Gastroesophageal sphincter (tissue), 4 donors: ENCODE measurements around the gene EPB41L4B. TPM values are rescaled to one million over a fixed set of nuclear protein-coding genes. Genes with fewer than 3 reads are reported as not detected.

Experiments
- ATAC-seq: fragments of 150-250 bp; one replicate; pipeline ENCODE4 v1.9.1; 2016; ENCODE audit warnings: mild to moderate bottlenecking, moderate library complexity
- H3K27ac ChIP-seq, 4 donors: fragments of 200-600 bp; sonication (generic) in 3 of 4; 1 replicate in 3 of 4; 2 replicates in 1 of 4; pipeline ENCODE4 v1.5.1; 2016 to 2019
- H3K27me3 ChIP-seq: fragments of 200-600 bp; sonication (generic); one replicate; pipeline ENCODE4 v1.5.1; 2019
- H3K36me3 ChIP-seq, 2 donors: fragments of 200-600 bp; sonication (generic); one replicate each; pipeline ENCODE4 v1.5.1; 2019; ENCODE audit warnings: control low read depth in 1 of 2
- H3K4me1 ChIP-seq, 3 donors: fragments of 200-600 bp; sonication (generic); 1 replicate in 2 of 3; 2 replicates in 1 of 3; pipeline ENCODE4 v1.5.1; 2016 to 2019; ENCODE audit warnings: control low read depth in 2 of 3
- H3K4me3 ChIP-seq, 2 donors: fragments of 200-600 bp; sonication (generic); one replicate each; pipeline ENCODE4 v1.5.1; 2019; ENCODE audit warnings: mild to moderate bottlenecking in 1 of 2, moderate library complexity in 1 of 2
- H3K9me3 ChIP-seq, 3 donors: fragments of 200-600 bp; sonication (generic); one replicate each; pipeline ENCODE4 v1.5.1; 2017 to 2019; ENCODE audit warnings: control low read depth in 2 of 3
- EP300 ChIP-seq: sonication (generic); formaldehyde crosslinking; IDR thresholded peaks from one replicate; pipeline ENCODE4 v1.6.1; 2017; ENCODE audit warnings: antibody characterized with exemption, mild to moderate bottlenecking
- POLR2A ChIP-seq, 2 donors: fragments of 450-650 bp; IDR thresholded peaks; one replicate each; pipeline ENCODE4 v1.6.1; 2017; ENCODE audit warnings: antibody characterized with exemption in 2 of 2, mild to moderate bottlenecking in 2 of 2, moderate library complexity in 1 of 2
- POLR2AphosphoS5 ChIP-seq: sonication (generic); formaldehyde crosslinking; IDR thresholded peaks from one replicate; pipeline ENCODE4 v1.6.1; 2017; ENCODE audit warnings: antibody characterized with exemption
- WGBS, 2 donors: methylation state at CpG; one replicate each; pipeline ENCODE4 v1.1.5; 2018; ENCODE audit warnings: low coverage in 1 of 2; 5-methylcytosine and 5-hydroxymethylcytosine counted together
- total RNA-seq, 4 donors: library from RNA; depleted of rRNA; stranded (reverse); fragments of >200 nt; gene quantifications; one replicate each; pipeline ENCODE4 v1.1.0, GENCODE V29; 2016
- TF ChIP-seq, protein P1 (sequence below), 4 experiments: fragments of 200-600 bp in 2 of 4; fragments of 450-650 bp in 2 of 4; sonication (generic) in 1 of 4; IDR thresholded peaks; one replicate each; pipeline ENCODE4 v1.5.1; 2017 to 2019; ENCODE audit warnings: antibody characterized with exemption in 4 of 4, mild to moderate bottlenecking in 2 of 4, moderate library complexity in 2 of 4

The EPB41L4B gene
- total RNA-seq, 4 donors from 2014 or later: 1.2 to 1.7 (median 1.4) TPM; not detected in 1

- H3K27ac ChIP-seq: no peak overlapping the region
- H3K27me3 ChIP-seq: no peaks in the 10 kb centered on the region
- H3K4me1 ChIP-seq: no peaks in the 10 kb centered on the region
- TF ChIP-seq EP300 (no peak), POLR2A (IDR thresholded peaks at IDR 0.05) (no peak), POLR2AphosphoS5 (no peak)
- TF ChIP-seq, protein P1, sequence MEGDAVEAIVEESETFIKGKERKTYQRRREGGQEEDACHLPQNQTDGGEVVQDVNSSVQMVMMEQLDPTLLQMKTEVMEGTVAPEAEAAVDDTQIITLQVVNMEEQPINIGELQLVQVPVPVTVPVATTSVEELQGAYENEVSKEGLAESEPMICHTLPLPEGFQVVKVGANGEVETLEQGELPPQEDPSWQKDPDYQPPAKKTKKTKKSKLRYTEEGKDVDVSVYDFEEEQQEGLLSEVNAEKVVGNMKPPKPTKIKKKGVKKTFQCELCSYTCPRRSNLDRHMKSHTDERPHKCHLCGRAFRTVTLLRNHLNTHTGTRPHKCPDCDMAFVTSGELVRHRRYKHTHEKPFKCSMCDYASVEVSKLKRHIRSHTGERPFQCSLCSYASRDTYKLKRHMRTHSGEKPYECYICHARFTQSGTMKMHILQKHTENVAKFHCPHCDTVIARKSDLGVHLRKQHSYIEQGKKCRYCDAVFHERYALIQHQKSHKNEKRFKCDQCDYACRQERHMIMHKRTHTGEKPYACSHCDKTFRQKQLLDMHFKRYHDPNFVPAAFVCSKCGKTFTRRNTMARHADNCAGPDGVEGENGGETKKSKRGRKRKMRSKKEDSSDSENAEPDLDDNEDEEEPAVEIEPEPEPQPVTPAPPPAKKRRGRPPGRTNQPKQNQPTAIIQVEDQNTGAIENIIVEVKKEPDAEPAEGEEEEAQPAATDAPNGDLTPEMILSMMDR (IDR thresholded peaks at IDR 0.05): no peak
- no peaks in the 10 kb centered on the region for H3K36me3 ChIP-seq
- ATAC-seq: no peak
- H3K4me3 ChIP-seq: no peak overlapping the region
- 41% methylated on average over 5 of the region's 13 CpGs; no CpG with 5 or more reads in 1 of the 2 donors for WGBS, 2 donors
- H3K9me3 ChIP-seq: peaks cover 0 to 10% (median 0%) of the 10 kb centered on the region in 3 donors
Measured at GRCh38 chr9:109264877-109265587, 55.8 kb downstream of the EPB41L4B start.

GRCh38 chr9:109263358-109263757 is 57.5 kb downstream of the EPB41L4B start:
- H3K36me3 ChIP-seq: no peaks in the 10 kb centered on the region
- TF ChIP-seq POLR2A (IDR thresholded peaks at IDR 0.05): no peak
- TF ChIP-seq POLR2AphosphoS5: no peak
- TF ChIP-seq, protein P1 (IDR thresholded peaks at IDR 0.05): no peak
- TF ChIP-seq EP300: no peak
- H3K27ac ChIP-seq: no peak overlapping the region
- H3K9me3 ChIP-seq: peaks cover 0 to 10% (median 0%) of the 10 kb centered on the region in 3 donors
- ATAC-seq: no peak
- H3K4me1 ChIP-seq: no peaks in the 10 kb centered on the region
- no peak overlapping the region for H3K4me3 ChIP-seq
- no peaks in the 10 kb centered on the region for H3K27me3 ChIP-seq
- 72 to 80% methylated on average over 3 of the region's 3 CpGs for WGBS, 2 donors

DNA sequence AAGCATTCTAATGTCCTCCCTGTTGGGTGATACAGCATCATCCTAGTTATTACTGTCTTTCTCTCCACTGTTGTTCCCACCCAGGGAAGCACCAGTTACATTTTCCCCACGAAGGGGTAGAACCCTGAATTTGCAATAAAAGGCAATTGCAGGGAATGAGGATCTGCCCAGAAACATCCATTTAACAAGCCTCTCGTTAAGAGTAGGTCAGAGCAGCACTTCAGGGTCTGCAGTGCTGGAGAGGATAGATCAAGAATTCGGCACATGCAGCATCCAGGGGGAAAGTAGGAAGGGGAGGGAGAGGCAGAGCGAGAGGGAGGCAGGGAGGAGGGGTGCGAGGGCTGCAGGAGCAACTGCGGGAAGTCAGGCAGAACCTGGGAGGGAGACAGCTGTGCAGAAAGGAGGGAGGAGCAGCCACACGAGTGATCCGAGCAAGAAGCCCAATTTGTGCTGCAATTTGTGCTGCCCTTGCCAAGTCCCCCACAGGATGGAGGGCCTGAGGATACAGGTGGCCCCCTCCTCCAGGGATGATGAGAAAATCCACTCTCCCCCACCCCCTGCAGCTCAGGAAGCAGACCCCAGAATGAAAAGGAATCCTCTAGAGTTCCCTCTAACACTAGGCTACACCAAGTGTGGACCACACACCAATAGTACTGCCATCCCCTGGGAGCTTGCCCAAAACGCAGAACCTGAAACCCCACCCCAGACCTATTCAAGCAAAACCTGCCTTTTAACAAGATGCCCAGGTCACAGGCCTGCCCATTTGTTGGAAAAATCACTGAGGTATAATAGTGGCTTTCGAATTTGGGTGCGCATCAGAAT is 62.2 kb downstream of the EPB41L4B start:
- no peak for ATAC-seq
- no peak overlapping the region for H3K27ac ChIP-seq
- H3K4me3 ChIP-seq: no peak overlapping the region
- no peaks in the 10 kb centered on the region for H3K36me3 ChIP-seq
- no peaks in the 10 kb centered on the region for H3K27me3 ChIP-seq
- TF ChIP-seq POLR2A (IDR thresholded peaks at IDR 0.05) (no peak), EP300 (no peak), POLR2AphosphoS5 (no peak)
- TF ChIP-seq, protein P1 (IDR thresholded peaks at IDR 0.05): no peak
- H3K9me3 ChIP-seq: no peaks in the 10 kb centered on the region
- 16 to 74% methylated on average over 4 to 7 of the region's 11 CpGs for WGBS, 2 donors
- H3K4me1 ChIP-seq: no peaks in the 10 kb centered on the region

- no peak overlapping the region for H3K27ac ChIP-seq
- no peaks in the 10 kb centered on the region for H3K4me1 ChIP-seq
- TF ChIP-seq POLR2AphosphoS5: no peak
- TF ChIP-seq POLR2A (IDR thresholded peaks at IDR 0.05): no peak
- TF ChIP-seq, protein P1 (IDR thresholded peaks at IDR 0.05): no peak
- no peak for TF ChIP-seq EP300
- 89 to 93% methylated on average over 9 to 10 of the region's 10 CpGs for WGBS, 2 donors
- no peak for ATAC-seq
- H3K36me3 ChIP-seq: no peaks in the 10 kb centered on the region
- H3K4me3 ChIP-seq: no peak overlapping the region
- H3K9me3 ChIP-seq: no peaks in the 10 kb centered on the region
- H3K27me3 ChIP-seq: no peaks in the 10 kb centered on the region
Measured at GRCh38 chr9:109256336-109256735, 64.5 kb downstream of the EPB41L4B start.
